Vagina (tissue), 2 donors: Measurements from ENCODE around the gene ZC3H4.

Experiments
- CTCF ChIP-seq, 3 experiments: fragments of 450-650 bp in 2 of 3; fragments of 200-600 bp in 1 of 3; sonication (generic) in 1 of 3; IDR thresholded peaks; one replicate each; pipeline ENCODE4 v1.5.1; 2017 to 2019; ENCODE audit warnings: antibody characterized with exemption in 3 of 3, mild to moderate bottlenecking in 2 of 3, moderate library complexity in 2 of 3
- POLR2A ChIP-seq, 2 donors: fragments of 450-650 bp; IDR thresholded peaks; one replicate each; pipeline ENCODE4 v1.6.1; 2017; ENCODE audit warnings: antibody characterized with exemption in 2 of 2, mild to moderate bottlenecking in 2 of 2, moderate library complexity in 2 of 2
- POLR2AphosphoS5 ChIP-seq, 2 donors: sonication (generic); formaldehyde crosslinking; IDR thresholded peaks; one replicate each; pipeline ENCODE4 v1.9.0; 2017; ENCODE audit warnings: antibody characterized with exemption in 2 of 2, mild to moderate bottlenecking in 2 of 2, low read depth in 1 of 2; ENCODE audit not compliant: insufficient read depth in 1 of 2

GRCh38 chr19:47120470-47121067 is 7.0 kb upstream of the ZC3H4 start:
- TF ChIP-seq POLR2A (IDR thresholded peaks at IDR 0.05) (no peak), CTCF (IDR thresholded peaks at IDR 0.05) (no peak), POLR2AphosphoS5 (IDR thresholded peaks at IDR 0.05; ENCODE audit: insufficient read depth in 1 of 2, low read depth in 1 of 2) (no peak)
